Measurements from ENCODE around the gene PAK3. TPM values are rescaled to one million over a fixed set of nuclear protein-coding genes. Genes with fewer than 3 reads are reported as not detected.

The PAK3 gene
- total RNA-seq: 10 to 100 TPM in 1 of 2 donors, 1 to 10 TPM in 1; 7.1 to 11.6 TPM

DNA sequence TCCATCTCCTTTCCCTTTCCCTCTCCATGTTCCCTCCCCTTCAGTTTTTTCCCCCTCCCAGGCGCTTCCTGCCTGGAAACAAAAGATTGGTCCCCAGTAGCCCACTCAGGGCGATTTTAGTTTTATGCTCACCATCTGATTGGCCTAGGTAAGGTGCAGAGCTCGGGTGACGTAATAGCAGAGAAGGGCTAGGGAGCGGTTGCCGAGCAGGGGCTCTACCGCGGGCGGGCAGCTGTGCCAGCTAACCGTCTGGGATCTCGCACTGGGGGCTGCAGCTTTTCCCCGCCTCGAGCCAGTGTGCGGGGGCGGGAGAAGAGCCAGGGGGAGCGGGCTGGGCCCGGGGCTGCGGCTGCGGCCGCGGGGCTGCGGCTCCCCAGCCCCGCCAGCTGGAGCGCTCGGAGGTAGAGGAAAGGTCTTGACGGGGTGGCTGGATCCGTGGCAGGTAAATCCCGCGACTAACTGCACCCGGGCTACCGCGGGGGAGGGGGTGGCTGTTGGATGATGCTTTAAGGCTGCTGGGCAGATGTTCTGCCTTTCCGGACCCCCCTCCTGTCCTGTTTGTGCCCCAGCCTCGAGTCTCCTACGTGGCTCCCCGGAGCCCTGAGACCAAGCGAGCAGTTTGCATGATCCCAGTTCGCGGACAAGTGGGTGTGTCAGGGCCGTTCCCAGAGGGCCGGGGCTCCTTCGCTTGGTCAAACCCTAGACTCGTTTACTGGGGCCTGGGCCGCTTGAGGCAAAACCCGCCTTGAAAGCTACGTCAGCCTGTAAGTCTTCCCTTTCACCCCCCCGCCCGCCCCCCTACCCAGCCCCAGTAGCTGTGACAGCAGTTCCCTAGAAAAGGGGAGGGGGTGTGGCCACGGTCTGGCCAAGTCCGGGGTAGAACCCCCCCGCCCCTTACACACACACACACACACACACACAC is at the start of gene PAK3:
Gene PAK3, plus strand, starts transcription at position 218 of the 922 bp plus-strand sequence. CDS start 26,913 bp downstream, outside the sequence.
- peak; percentile 91 for ATAC-seq (ENCODE audit: insufficient number of reproducible peaks, low FRiP score, low read depth)

DNA sequence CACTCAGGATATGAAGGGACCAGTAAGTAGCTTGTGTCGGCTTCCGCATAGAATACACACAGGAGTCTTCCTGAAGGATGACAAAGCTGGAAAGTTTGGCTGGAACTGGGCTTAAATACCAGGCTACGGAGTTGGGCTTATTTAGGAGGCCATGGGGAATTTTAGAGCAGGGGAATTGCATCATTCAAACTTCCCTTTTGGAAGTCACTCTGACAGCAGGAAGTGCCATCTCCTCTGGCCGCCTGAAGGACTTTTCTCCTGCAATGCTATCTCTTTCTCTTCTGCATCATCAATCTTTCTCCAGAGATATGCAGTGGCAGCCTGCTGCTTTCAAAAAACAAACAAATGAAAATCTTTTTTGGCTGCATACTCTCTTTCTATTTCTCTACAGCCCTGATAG is 48.4 kb upstream of the PAK3 start:
- Histone ChIP-seq H3K27me3 (replicated peaks; ENCODE audit: insufficient read depth) (no peaks in the 10 kb centered on the region), H3K36me3 (no peaks in the 10 kb centered on the region), H3K4me1 (ENCODE audit: control insufficient read depth in 1 of 2, low read depth in 2 of 2) (no peaks in the 10 kb centered on the region), H3K9me3 (no peaks in the 10 kb centered on the region), H3K4me3 (no peak overlapping the region), H3K27ac (no peak overlapping the region)
- ATAC-seq (ENCODE audit: insufficient number of reproducible peaks, low FRiP score, low read depth) (no peak), DNase-seq (ENCODE audit: low spot score) (no peak)
- TF ChIP-seq, protein P1, sequence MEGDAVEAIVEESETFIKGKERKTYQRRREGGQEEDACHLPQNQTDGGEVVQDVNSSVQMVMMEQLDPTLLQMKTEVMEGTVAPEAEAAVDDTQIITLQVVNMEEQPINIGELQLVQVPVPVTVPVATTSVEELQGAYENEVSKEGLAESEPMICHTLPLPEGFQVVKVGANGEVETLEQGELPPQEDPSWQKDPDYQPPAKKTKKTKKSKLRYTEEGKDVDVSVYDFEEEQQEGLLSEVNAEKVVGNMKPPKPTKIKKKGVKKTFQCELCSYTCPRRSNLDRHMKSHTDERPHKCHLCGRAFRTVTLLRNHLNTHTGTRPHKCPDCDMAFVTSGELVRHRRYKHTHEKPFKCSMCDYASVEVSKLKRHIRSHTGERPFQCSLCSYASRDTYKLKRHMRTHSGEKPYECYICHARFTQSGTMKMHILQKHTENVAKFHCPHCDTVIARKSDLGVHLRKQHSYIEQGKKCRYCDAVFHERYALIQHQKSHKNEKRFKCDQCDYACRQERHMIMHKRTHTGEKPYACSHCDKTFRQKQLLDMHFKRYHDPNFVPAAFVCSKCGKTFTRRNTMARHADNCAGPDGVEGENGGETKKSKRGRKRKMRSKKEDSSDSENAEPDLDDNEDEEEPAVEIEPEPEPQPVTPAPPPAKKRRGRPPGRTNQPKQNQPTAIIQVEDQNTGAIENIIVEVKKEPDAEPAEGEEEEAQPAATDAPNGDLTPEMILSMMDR (IDR thresholded peaks at IDR 0.05): no peak

More for the DNA sequence above, at the start of gene PAK3:
- H3K9me3 ChIP-seq: no peaks in the 10 kb centered on the region
- no peaks in the 10 kb centered on the region for H3K36me3 ChIP-seq
- no peaks in the 10 kb centered on the region for H3K27me3 ChIP-seq (replicated peaks; ENCODE audit: insufficient read depth)
- TF ChIP-seq, protein P1 (IDR thresholded peaks at IDR 0.05): no peak
- peaks cover 0 to 9% of the 10 kb centered on the region in 2 donors for H3K4me1 ChIP-seq (ENCODE audit: control insufficient read depth in 1 of 2, low read depth in 2 of 2)
- peak; percentile 3 for DNase-seq (ENCODE audit: low spot score)
- H3K4me3 ChIP-seq: peak within 1 kb of the TSS; percentile 81
- H3K27ac ChIP-seq: peak within 1 kb of the TSS; percentile 84 to 92

DNA sequence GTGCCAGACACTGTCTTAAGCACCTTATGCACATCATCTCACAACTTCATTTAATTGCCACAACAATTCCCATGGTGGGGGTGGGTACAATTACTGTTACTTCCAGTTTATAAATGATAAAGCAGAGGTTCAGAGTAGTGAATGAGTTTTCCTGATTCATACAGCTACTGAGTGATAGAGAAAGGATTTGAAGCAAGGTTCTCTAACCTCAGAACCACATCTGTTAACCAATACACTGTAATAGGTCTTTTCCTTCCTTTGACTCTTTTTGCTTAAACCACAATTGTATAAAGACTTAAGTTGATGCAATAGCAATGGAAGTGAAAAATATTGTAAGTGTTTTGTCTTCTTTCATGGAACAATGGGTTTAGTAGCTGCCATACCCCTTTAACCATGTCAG is 43.5 kb upstream of the PAK3 start:
- no peaks in the 10 kb centered on the region for H3K36me3 ChIP-seq
- H3K27me3 ChIP-seq (replicated peaks; ENCODE audit: insufficient read depth): no peaks in the 10 kb centered on the region
- TF ChIP-seq, protein P1 (IDR thresholded peaks at IDR 0.05): no peak
- H3K4me3 ChIP-seq: no peak overlapping the region
- no peak for ATAC-seq (ENCODE audit: insufficient number of reproducible peaks, low FRiP score, low read depth)
- H3K9me3 ChIP-seq: no peaks in the 10 kb centered on the region
- H3K4me1 ChIP-seq (ENCODE audit: control insufficient read depth in 1 of 2, low read depth in 2 of 2): no peaks in the 10 kb centered on the region
- DNase-seq (ENCODE audit: low spot score): no peak
- no peak overlapping the region for H3K27ac ChIP-seq

DNA sequence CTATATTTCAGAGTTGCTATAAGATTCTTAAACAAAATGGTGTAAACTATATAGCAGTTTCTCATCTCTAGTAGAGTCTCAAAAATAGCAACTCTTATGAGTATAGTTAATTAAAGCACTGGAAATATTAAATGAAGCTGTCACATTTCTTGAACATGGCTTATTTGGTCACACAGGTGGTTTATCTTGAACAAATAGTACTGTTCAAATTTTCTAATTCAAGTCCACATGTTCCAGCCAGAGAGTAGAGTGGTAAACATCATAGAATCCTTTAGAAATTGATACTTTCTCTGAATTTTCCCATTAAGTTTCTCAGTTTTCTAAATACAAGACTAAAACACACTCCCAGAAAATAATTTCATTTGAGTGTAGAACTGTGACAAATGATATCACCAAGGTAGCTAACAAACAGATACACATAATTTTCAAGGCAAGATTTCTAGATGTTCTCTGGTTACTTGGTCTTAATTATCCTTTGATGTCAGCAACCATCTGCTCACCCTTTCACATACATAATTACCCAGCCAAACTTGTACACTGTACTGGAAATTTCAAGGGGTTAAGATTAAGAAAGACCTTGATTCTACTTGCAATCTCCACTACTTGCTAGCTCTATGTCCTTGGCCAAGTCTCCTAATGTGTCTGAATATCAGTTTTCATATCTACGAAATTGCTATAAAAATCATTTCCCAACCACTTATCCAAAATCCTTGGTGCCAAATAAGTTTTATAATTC is 24.3 kb upstream of the PAK3 start:
- no peak overlapping the region for H3K27ac ChIP-seq
- TF ChIP-seq, protein P1 (IDR thresholded peaks at IDR 0.05): no peak
- H3K36me3 ChIP-seq: no peaks in the 10 kb centered on the region
- no peaks in the 10 kb centered on the region for H3K9me3 ChIP-seq
- H3K27me3 ChIP-seq (replicated peaks; ENCODE audit: insufficient read depth): no peaks in the 10 kb centered on the region
- ATAC-seq (ENCODE audit: insufficient number of reproducible peaks, low FRiP score, low read depth) (no peak), DNase-seq (ENCODE audit: low spot score) (no peak)
- H3K4me1 ChIP-seq (ENCODE audit: control insufficient read depth in 1 of 2, low read depth in 2 of 2): no peaks in the 10 kb centered on the region
- H3K4me3 ChIP-seq: no peak overlapping the region

DNA sequence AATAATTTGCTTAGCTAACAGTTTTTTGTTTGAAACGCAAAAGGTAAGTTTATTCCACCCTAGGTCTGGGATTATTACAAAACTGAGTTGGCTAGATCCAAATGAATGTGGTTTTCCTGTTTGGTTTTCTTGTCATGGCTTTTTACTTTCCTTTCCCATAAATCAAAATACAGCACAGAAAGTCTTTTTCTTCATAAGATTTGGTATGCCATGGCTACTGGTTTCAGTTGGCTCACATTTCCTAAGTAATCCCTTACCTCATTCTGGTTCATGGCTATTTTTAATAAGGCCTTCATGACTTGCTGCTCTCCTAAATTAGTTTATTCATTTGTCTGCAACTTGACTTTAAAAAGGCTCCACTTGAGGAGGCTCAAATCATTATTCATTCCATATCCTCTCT is 12.9 kb upstream of the PAK3 start:
- H3K27ac ChIP-seq: no peak overlapping the region
- DNase-seq (ENCODE audit: low spot score): no peak
- H3K36me3 ChIP-seq: no peaks in the 10 kb centered on the region
- TF ChIP-seq, protein P1 (IDR thresholded peaks at IDR 0.05): no peak
- H3K27me3 ChIP-seq (replicated peaks; ENCODE audit: insufficient read depth): no peaks in the 10 kb centered on the region
- no peaks in the 10 kb centered on the region for H3K4me1 ChIP-seq (ENCODE audit: control insufficient read depth in 1 of 2, low read depth in 2 of 2)
- H3K4me3 ChIP-seq: no peak overlapping the region
- H3K9me3 ChIP-seq: no peaks in the 10 kb centered on the region
- ATAC-seq (ENCODE audit: insufficient number of reproducible peaks, low FRiP score, low read depth): no peak
